Measurements from ENCODE around the gene LTB.

The LTB gene

DNA sequence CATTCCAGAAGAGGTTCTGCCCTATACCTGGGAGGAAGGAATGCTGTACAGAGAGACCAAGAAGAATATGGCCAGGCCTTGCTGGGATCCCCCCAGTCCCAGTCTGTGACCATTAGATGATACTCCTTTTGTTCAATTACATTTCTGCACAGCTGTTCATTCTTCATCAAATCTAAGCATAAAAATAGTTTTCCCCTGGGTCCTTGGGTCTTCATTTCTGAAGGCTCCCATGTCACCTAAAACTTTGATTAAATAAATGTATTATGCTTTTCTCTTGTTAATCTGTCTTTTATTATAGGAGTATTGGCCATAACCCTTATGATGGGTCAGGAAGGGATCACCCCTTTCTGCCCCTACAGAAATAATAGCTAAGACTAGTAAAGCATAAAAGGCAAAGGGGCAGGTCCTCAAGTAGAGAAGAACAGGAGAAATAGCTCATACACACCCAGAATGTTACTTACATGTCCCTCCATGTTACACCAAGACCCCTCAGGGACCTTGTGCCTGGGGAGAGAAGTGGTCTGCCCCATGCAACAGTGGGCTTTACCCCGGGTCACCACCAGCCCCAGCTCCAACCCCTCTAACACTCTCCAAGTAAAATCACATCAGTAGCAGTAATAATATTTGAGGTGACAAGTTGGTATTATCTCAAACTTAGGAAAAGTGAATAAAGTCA is 12.2 kb downstream of the LTB start:
- Histone ChIP-seq H3K27me3 (ENCODE audit: low read depth, low read length) (no peaks in the 10 kb centered on the region), H3K79me2 (ENCODE audit: low read length) (peaks cover 92% of the 10 kb centered on the region), H3K4me3 (ENCODE audit: low read length) (peak overlapping the region; percentile 98), H2AFZ (ENCODE audit: low read depth, low read length) (no peak overlapping the region), H3K27ac (ENCODE audit: low read length) (peak overlapping the region; percentile 100), H3K36me3 (replicated peaks; ENCODE audit: low read depth, low read length) (peaks cover 16% of the 10 kb centered on the region), H3K9me3 (ENCODE audit: insufficient read depth, low read length) (no peaks in the 10 kb centered on the region), H4K20me1 (ENCODE audit: insufficient read depth, low read length) (no peaks in the 10 kb centered on the region), H3K4me1 (ENCODE audit: low read length) (peaks cover 79% of the 10 kb centered on the region), H3K4me2 (ENCODE audit: low read length) (peak overlapping the region; percentile 100), H3K9ac (ENCODE audit: low read length) (peak overlapping the region; percentile 92)
- TF ChIP-seq CTCF (IDR thresholded peaks at IDR 0.05; ENCODE audit: low read depth, low read length): no peak
- no peak for TF ChIP-seq EZH2phosphoT487 (IDR thresholded peaks at IDR 0.05; ENCODE audit: low read depth)

DNA sequence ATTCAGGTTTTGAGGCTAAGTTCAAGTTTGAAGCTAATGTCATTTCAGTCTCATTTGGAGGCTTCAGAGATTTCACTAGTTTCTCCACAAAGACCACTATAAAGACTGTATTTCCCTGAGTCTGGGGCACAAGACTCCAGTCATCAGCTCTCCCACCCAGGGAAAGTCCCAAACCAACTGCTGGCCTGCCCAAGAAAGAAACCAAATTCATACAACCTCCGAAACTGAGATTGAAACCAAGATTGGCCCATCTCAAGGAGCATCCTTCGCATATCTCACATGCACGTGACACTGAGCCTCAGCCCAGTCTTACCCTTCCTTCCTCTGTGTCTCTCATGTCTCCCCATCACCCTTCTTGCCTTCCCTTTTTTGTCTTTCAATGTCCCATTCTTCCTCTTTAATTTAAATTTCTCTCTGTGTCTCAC is 13.7 kb downstream of the LTB start:
- H3K36me3 ChIP-seq (replicated peaks; ENCODE audit: low read depth, low read length): peaks cover 12% of the 10 kb centered on the region
- H3K27ac ChIP-seq (ENCODE audit: low read length): peak overlapping the region; percentile 100
- peak overlapping the region; percentile 62 for H3K4me3 ChIP-seq (ENCODE audit: low read length)
- no peak overlapping the region for H2AFZ ChIP-seq (ENCODE audit: low read depth, low read length)
- peak overlapping the region; percentile 100 for H3K4me2 ChIP-seq (ENCODE audit: low read length)
- no peak for TF ChIP-seq EZH2phosphoT487 (IDR thresholded peaks at IDR 0.05; ENCODE audit: low read depth)
- no peak for TF ChIP-seq CTCF (IDR thresholded peaks at IDR 0.05; ENCODE audit: low read depth, low read length)
- H3K4me1 ChIP-seq (ENCODE audit: low read length): peaks cover 72% of the 10 kb centered on the region
- peaks cover 79% of the 10 kb centered on the region for H3K79me2 ChIP-seq (ENCODE audit: low read length)
- peak overlapping the region; percentile 92 for H3K9ac ChIP-seq (ENCODE audit: low read length)
- H4K20me1 ChIP-seq (ENCODE audit: insufficient read depth, low read length): no peaks in the 10 kb centered on the region
- no peaks in the 10 kb centered on the region for H3K27me3 ChIP-seq (ENCODE audit: low read depth, low read length)
- H3K9me3 ChIP-seq (ENCODE audit: insufficient read depth, low read length): no peaks in the 10 kb centered on the region

DNA sequence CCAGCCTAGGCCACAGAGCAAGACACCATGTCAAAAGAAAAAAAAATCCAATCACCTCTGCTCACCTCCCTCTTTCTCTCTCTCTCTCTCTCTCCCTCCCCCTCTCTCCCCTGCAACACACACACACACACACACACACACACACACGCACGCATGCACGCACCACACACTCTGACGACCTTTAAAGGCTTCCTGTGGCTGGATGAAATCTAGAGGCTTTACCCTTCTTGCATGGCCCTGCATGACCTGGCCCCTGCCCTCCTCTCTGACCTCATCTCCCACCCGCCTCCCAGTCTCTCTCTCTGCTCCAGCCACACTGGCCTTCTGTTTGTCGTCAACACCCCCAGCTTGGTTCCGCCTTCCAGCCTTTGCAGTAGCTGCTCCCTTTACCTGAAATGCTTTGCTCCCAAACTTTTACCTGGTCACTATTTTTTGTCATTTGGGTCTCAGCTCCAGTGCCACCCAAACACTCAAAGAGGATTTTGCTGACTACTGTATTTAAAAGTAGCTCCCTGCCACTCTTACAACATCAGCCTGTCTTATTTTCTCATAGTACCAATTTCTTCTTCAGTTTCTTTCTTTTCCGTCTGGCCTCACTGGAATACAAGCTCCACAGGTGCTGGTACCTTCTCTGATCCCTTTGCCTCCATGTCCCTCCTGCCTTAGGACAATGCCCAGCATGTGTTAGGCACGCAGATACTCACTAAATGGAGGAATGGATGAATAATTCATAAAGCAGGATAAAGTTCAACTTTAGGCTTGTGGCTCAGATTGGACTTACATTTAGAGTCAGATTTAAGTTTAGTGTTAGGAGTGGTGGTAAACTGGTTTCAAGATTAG is 14.5 kb downstream of the LTB start:
- Histone ChIP-seq H3K27me3 (ENCODE audit: low read depth, low read length) (no peaks in the 10 kb centered on the region), H3K79me2 (ENCODE audit: low read length) (peaks cover 71% of the 10 kb centered on the region), H2AFZ (ENCODE audit: low read depth, low read length) (no peak overlapping the region), H3K4me3 (ENCODE audit: low read length) (peak overlapping the region; percentile 62), H3K36me3 (replicated peaks; ENCODE audit: low read depth, low read length) (peaks cover 4% of the 10 kb centered on the region), H3K4me2 (ENCODE audit: low read length) (peak overlapping the region; percentile 74), H3K27ac (ENCODE audit: low read length) (peak overlapping the region; percentile 100), H3K4me1 (ENCODE audit: low read length) (peaks cover 72% of the 10 kb centered on the region), H4K20me1 (ENCODE audit: insufficient read depth, low read length) (no peaks in the 10 kb centered on the region), H3K9ac (ENCODE audit: low read length) (peak overlapping the region; percentile 84), H3K9me3 (ENCODE audit: insufficient read depth, low read length) (no peaks in the 10 kb centered on the region)
- TF ChIP-seq EZH2phosphoT487 (IDR thresholded peaks at IDR 0.05; ENCODE audit: low read depth): no peak
- TF ChIP-seq CTCF (IDR thresholded peaks at IDR 0.05; ENCODE audit: low read depth, low read length): no peak

DNA sequence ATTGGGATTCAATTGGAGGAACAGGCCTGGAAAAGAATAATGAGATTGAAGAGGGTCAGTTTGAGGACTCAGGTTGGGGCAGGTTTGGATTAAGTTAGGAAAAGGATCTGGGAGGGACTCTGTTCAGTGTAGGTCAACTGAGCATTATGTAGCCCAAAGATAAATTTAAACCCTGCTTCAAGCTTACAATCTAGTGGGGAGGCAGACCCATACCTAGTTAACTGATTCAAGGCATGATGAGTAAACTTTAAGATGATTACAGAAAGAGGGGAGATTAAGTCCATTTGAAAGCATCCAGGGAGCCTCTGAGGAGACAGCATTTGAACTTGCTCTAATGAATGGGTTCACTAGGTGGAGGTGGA is 21.5 kb downstream of the LTB start:
- Histone ChIP-seq H2AFZ (ENCODE audit: low read depth, low read length) (no peak overlapping the region), H3K9me3 (ENCODE audit: insufficient read depth, low read length) (no peaks in the 10 kb centered on the region), H3K36me3 (replicated peaks; ENCODE audit: low read depth, low read length) (peaks cover 8% of the 10 kb centered on the region), H3K27ac (ENCODE audit: low read length) (peak overlapping the region; percentile 100), H3K9ac (ENCODE audit: low read length) (peak overlapping the region; percentile 95), H3K4me3 (ENCODE audit: low read length) (peak overlapping the region; percentile 74), H3K4me2 (ENCODE audit: low read length) (peak overlapping the region; percentile 97), H3K79me2 (ENCODE audit: low read length) (peaks cover 56% of the 10 kb centered on the region), H4K20me1 (ENCODE audit: insufficient read depth, low read length) (no peaks in the 10 kb centered on the region), H3K27me3 (ENCODE audit: low read depth, low read length) (no peaks in the 10 kb centered on the region), H3K4me1 (ENCODE audit: low read length) (peaks cover 88% of the 10 kb centered on the region)
- no peak for TF ChIP-seq CTCF (IDR thresholded peaks at IDR 0.05; ENCODE audit: low read depth, low read length)
- TF ChIP-seq EZH2phosphoT487 (IDR thresholded peaks at IDR 0.05; ENCODE audit: low read depth): no peak

All from OCI-LY3 (cell line).